Stimulated activated naive B cell treated with anti-CD40 and anti-IgM and Interleukin-4, amounts not matched to agents 10 μg/mL and 1 μg/mL and 100 μg/mL, for 72 hours (primary cell): ENCODE results near the gene PRRT4.
A peak's percentile ranks its signal among the peaks of the same experiment; 100 is the strongest.

Source experiments
- ATAC-seq, 2 donors: fragments of 150-1000 bp; cut with Tn5 transposase; replicated peaks; 2 replicates each; pipeline ENCODE4 v1.10.0; 2021; ENCODE audit warnings: moderate library complexity in 1 of 2
- DNase-seq: peaks from one replicate; pipeline ENCODE4 v3.0.0; 2021
- H3K27ac Mint-ChIP-seq: one replicate; pipeline ENCODE4 v1.8.0; 2022; ENCODE audit warnings: mild to moderate bottlenecking, mixed read lengths
- H3K27me3 Mint-ChIP-seq, 2 donors: one replicate each; pipeline ENCODE4 v1.8.0; 2022; ENCODE audit warnings: mixed read lengths in 2 of 2
- H3K36me3 Mint-ChIP-seq, 2 donors: one replicate each; pipeline ENCODE4 v1.8.0; 2022; ENCODE audit warnings: mixed read lengths in 2 of 2, mild to moderate bottlenecking in 1 of 2
- H3K4me1 Mint-ChIP-seq, 2 donors: one replicate each; pipeline ENCODE4 v1.8.0; 2022; ENCODE audit warnings: mixed read lengths in 2 of 2, mild to moderate bottlenecking in 1 of 2
- H3K4me3 Mint-ChIP-seq, 2 donors: one replicate each; pipeline ENCODE4 v1.8.0; 2022; ENCODE audit warnings: mild to moderate bottlenecking in 2 of 2, mixed read lengths in 2 of 2, moderate library complexity in 1 of 2
- H3K9me3 Mint-ChIP-seq, 2 donors: one replicate each; pipeline ENCODE4 v1.8.0; 2022; ENCODE audit warnings: mixed read lengths in 2 of 2, mild to moderate bottlenecking in 1 of 2

Gene PRRT4

GRCh38 chr7:128403676-128404075 is 42.2 kb upstream of the PRRT4 start:
- Mint-ChIP-seq H3K9me3 (no peaks in the 10 kb centered on the region), H3K27ac (peak overlapping the region; percentile 60), H3K4me1 (peaks cover 32 to 42% of the 10 kb centered on the region in 2 donors), H3K4me3 (no peak overlapping the region), H3K27me3 (no peaks in the 10 kb centered on the region), H3K36me3 (peaks cover 10 to 30% of the 10 kb centered on the region in 2 donors)
- DNase-seq (no peak), ATAC-seq (no peak)

GRCh38 chr7:128402356-128402755 is 40.9 kb upstream of the PRRT4 start:
- Mint-ChIP-seq H3K4me3 (no peak overlapping the region), H3K27me3 (no peaks in the 10 kb centered on the region), H3K4me1 (peaks cover 24 to 33% of the 10 kb centered on the region in 2 donors), H3K36me3 (peaks cover 16 to 41% of the 10 kb centered on the region in 2 donors), H3K9me3 (no peaks in the 10 kb centered on the region), H3K27ac (no peak overlapping the region)
- no peak for ATAC-seq
- no peak for DNase-seq

- H3K4me3 Mint-ChIP-seq: no peak overlapping the region
- ATAC-seq (no peak), DNase-seq (no peak)
- H3K9me3 Mint-ChIP-seq: no peaks in the 10 kb centered on the region
- no peak overlapping the region for H3K27ac Mint-ChIP-seq
- peaks cover 13 to 20% of the 10 kb centered on the region in 2 donors for H3K4me1 Mint-ChIP-seq
- H3K27me3 Mint-ChIP-seq: no peaks in the 10 kb centered on the region
- peaks cover 23 to 55% of the 10 kb centered on the region in 2 donors for H3K36me3 Mint-ChIP-seq
Observed at GRCh38 chr7:128400566-128400965, 39.1 kb upstream of the PRRT4 start.

- DNase-seq (no peak), ATAC-seq (no peak)
- H3K9me3 Mint-ChIP-seq: no peaks in the 10 kb centered on the region
- H3K4me3 Mint-ChIP-seq: no peak overlapping the region
- no peak overlapping the region for H3K27ac Mint-ChIP-seq
- H3K36me3 Mint-ChIP-seq: peaks cover 23 to 55% of the 10 kb centered on the region in 2 donors
- no peaks in the 10 kb centered on the region for H3K27me3 Mint-ChIP-seq
- peaks cover 12 to 18% of the 10 kb centered on the region in 2 donors for H3K4me1 Mint-ChIP-seq
Observed at GRCh38 chr7:128399991-128400390, 38.5 kb upstream of the PRRT4 start.

- DNase-seq: no peak
- Mint-ChIP-seq H3K9me3 (no peaks in the 10 kb centered on the region), H3K36me3 (peaks cover 27 to 61% of the 10 kb centered on the region in 2 donors), H3K27ac (no peak overlapping the region), H3K4me1 (peaks cover 6% of the 10 kb centered on the region in 2 donors), H3K4me3 (no peak overlapping the region), H3K27me3 (no peaks in the 10 kb centered on the region)
- ATAC-seq: no peak
Observed at GRCh38 chr7:128398841-128399135, 37.3 kb upstream of the PRRT4 start.

- peaks cover 24 to 57% of the 10 kb centered on the region in 2 donors for H3K36me3 Mint-ChIP-seq
- peaks cover under 1 to 2% of the 10 kb centered on the region in 2 donors for H3K4me1 Mint-ChIP-seq
- peak in 1 of 2 donors; percentile 39 for ATAC-seq
- no peaks in the 10 kb centered on the region for H3K27me3 Mint-ChIP-seq
- H3K9me3 Mint-ChIP-seq: no peaks in the 10 kb centered on the region
- peak overlapping the region; percentile 89 for H3K27ac Mint-ChIP-seq
- H3K4me3 Mint-ChIP-seq: no peak overlapping the region
- no peak for DNase-seq
Observed at GRCh38 chr7:128398016-128398840, 36.7 kb upstream of the PRRT4 start.

- H3K36me3 Mint-ChIP-seq: peaks cover 24 to 55% of the 10 kb centered on the region in 2 donors
Observed at GRCh38 chr7:128396357-128396756, 34.9 kb upstream of the PRRT4 start.

GRCh38 chr7:128395748-128396147 is 34.3 kb upstream of the PRRT4 start:
- Mint-ChIP-seq H3K9me3 (no peaks in the 10 kb centered on the region), H3K27me3 (no peaks in the 10 kb centered on the region), H3K4me3 (no peak overlapping the region), H3K27ac (no peak overlapping the region), H3K4me1 (peaks cover 2 to 6% of the 10 kb centered on the region in 2 donors), H3K36me3 (peaks cover 21 to 52% of the 10 kb centered on the region in 2 donors)
- DNase-seq: no peak
- ATAC-seq: no peak

More at GRCh38 chr7:128396357-128396756, 34.9 kb upstream of the PRRT4 start:
- no peak for ATAC-seq
- Mint-ChIP-seq H3K27ac (no peak overlapping the region), H3K4me1 (peaks cover under 1 to 2% of the 10 kb centered on the region in 2 donors), H3K9me3 (no peaks in the 10 kb centered on the region), H3K27me3 (no peaks in the 10 kb centered on the region), H3K4me3 (no peak overlapping the region)
- no peak for DNase-seq

GRCh38 chr7:128394904-128395496 is 33.5 kb upstream of the PRRT4 start:
- Mint-ChIP-seq H3K9me3 (no peaks in the 10 kb centered on the region), H3K27me3 (no peaks in the 10 kb centered on the region), H3K27ac (no peak overlapping the region)

GRCh38 chr7:128393526-128394330 is 32.2 kb upstream of the PRRT4 start:
- ATAC-seq (no peak), DNase-seq (no peak)
- H3K9me3 Mint-ChIP-seq: no peaks in the 10 kb centered on the region
- H3K36me3 Mint-ChIP-seq: peaks cover 21 to 41% of the 10 kb centered on the region in 2 donors
- H3K4me3 Mint-ChIP-seq: no peak overlapping the region
- no peak overlapping the region for H3K27ac Mint-ChIP-seq
- H3K27me3 Mint-ChIP-seq: no peaks in the 10 kb centered on the region
- H3K4me1 Mint-ChIP-seq: peaks cover 0 to 6% of the 10 kb centered on the region in 2 donors

More at GRCh38 chr7:128394904-128395496, 33.5 kb upstream of the PRRT4 start:
- ATAC-seq (no peak), DNase-seq (no peak)
- Mint-ChIP-seq H3K4me1 (peaks cover 0 to 6% of the 10 kb centered on the region in 2 donors), H3K4me3 (no peak overlapping the region), H3K36me3 (peaks cover 21 to 45% of the 10 kb centered on the region in 2 donors)

GRCh38 chr7:128392446-128393327 is 31.2 kb upstream of the PRRT4 start:
- ATAC-seq (no peak), DNase-seq (no peak)
- no peak overlapping the region for H3K4me3 Mint-ChIP-seq
- no peaks in the 10 kb centered on the region for H3K9me3 Mint-ChIP-seq
- H3K4me1 Mint-ChIP-seq: peaks cover 2 to 13% of the 10 kb centered on the region in 2 donors
- peaks cover 16 to 33% of the 10 kb centered on the region in 2 donors for H3K36me3 Mint-ChIP-seq
- H3K27me3 Mint-ChIP-seq: peaks cover 6 to 7% of the 10 kb centered on the region in 2 donors
- H3K27ac Mint-ChIP-seq: no peak overlapping the region

- Mint-ChIP-seq H3K4me3 (no peak overlapping the region), H3K27me3 (peaks cover 8 to 9% of the 10 kb centered on the region in 2 donors), H3K4me1 (peaks cover 4 to 17% of the 10 kb centered on the region in 2 donors), H3K27ac (no peak overlapping the region), H3K9me3 (no peaks in the 10 kb centered on the region), H3K36me3 (peaks cover 11 to 24% of the 10 kb centered on the region in 2 donors)
- ATAC-seq (no peak), DNase-seq (no peak)
Observed at GRCh38 chr7:128391805-128392204, 30.3 kb upstream of the PRRT4 start.

GRCh38 chr7:128390871-128391565 is 29.5 kb upstream of the PRRT4 start:
- Mint-ChIP-seq H3K27ac (no peak overlapping the region), H3K4me3 (no peak overlapping the region), H3K4me1 (peaks cover 4 to 17% of the 10 kb centered on the region in 2 donors), H3K36me3 (peaks cover 7 to 16% of the 10 kb centered on the region in 2 donors), H3K9me3 (no peaks in the 10 kb centered on the region), H3K27me3 (peaks cover 8 to 9% of the 10 kb centered on the region in 2 donors)
- DNase-seq (no peak), ATAC-seq (no peak)
